Astrocyte (in vitro differentiated cells and primary cell): ENCODE measurements around the gene MGP. TPM values are rescaled to one million over a fixed set of nuclear protein-coding genes. Genes with fewer than 3 reads are reported as not detected.

Experiments used
- DNase-seq: peaks from one replicate; pipeline ENCODE4 v3.0.0-alpha.2; 2010; ENCODE audit warnings: low read depth
- FAIRE-seq: peaks from 2 replicates; lab custom pipeline; 2011; peaks lifted over from hg19 to GRCh38; lab: Jason Lieb, UNC
- H2AFZ ChIP-seq: 2 replicates; pipeline ENCODE4 v1.6.0; 2012; ENCODE audit warnings: low read depth, low read length, inconsistent platforms
- H3K27ac ChIP-seq: 2 replicates; pipeline ENCODE4 v1.5.1; 2011; ENCODE audit warnings: low read depth, low read length, inconsistent platforms
- H3K27me3 ChIP-seq: 2 replicates; pipeline ENCODE4 v1.6.0; 2011; ENCODE audit warnings: low read length, inconsistent platforms; ENCODE audit not compliant: insufficient read depth
- H3K36me3 ChIP-seq: 2 replicates; pipeline ENCODE4 v1.5.1; 2011; ENCODE audit warnings: low read length, inconsistent platforms; ENCODE audit not compliant: insufficient read depth
- H3K4me1 ChIP-seq: 2 replicates; pipeline ENCODE4 v1.5.1; 2011; ENCODE audit warnings: low read length, inconsistent platforms; ENCODE audit not compliant: insufficient read depth
- H3K4me2 ChIP-seq: 2 replicates; pipeline ENCODE4 v1.6.0; 2012; ENCODE audit warnings: low read length, inconsistent platforms
- H3K4me3 ChIP-seq: 2 replicates; pipeline ENCODE4 v1.5.1; 2011; ENCODE audit warnings: low read depth, mild to moderate bottlenecking, low read length, inconsistent platforms; ENCODE audit not compliant: insufficient read depth
- H3K79me2 ChIP-seq: 2 replicates; pipeline ENCODE4 v1.6.0; 2012; ENCODE audit warnings: mild to moderate bottlenecking, low read length, inconsistent platforms; ENCODE audit not compliant: insufficient read depth
- H3K9ac ChIP-seq: 2 replicates; pipeline ENCODE4 v1.6.0; 2012; ENCODE audit warnings: mild to moderate bottlenecking, low read length, inconsistent platforms
- H3K9me3 ChIP-seq: 2 replicates; pipeline ENCODE4 v1.5.1; 2012; ENCODE audit warnings: low read depth, mild to moderate bottlenecking, low read length, inconsistent platforms; ENCODE audit not compliant: insufficient read depth
- H4K20me1 ChIP-seq: 2 replicates; pipeline ENCODE4 v1.6.0; 2012; ENCODE audit warnings: low read length, inconsistent platforms; ENCODE audit not compliant: insufficient read depth
- H3K27ac Mint-ChIP-seq: one replicate; pipeline ENCODE4 v1.8.0; 2021; ENCODE audit warnings: mild to moderate bottlenecking, mixed read lengths; ENCODE audit not compliant: unreplicated experiment
- H3K27me3 Mint-ChIP-seq: one replicate; pipeline ENCODE4 v1.8.0; 2021; ENCODE audit warnings: low read depth, mixed read lengths; ENCODE audit not compliant: unreplicated experiment
- H3K36me3 Mint-ChIP-seq: one replicate; pipeline ENCODE4 v1.8.0; 2021; ENCODE audit warnings: low read depth, mixed read lengths; ENCODE audit not compliant: unreplicated experiment
- H3K4me1 Mint-ChIP-seq: one replicate; pipeline ENCODE4 v1.8.0; 2021; ENCODE audit warnings: low read depth, mixed read lengths; ENCODE audit not compliant: unreplicated experiment
- H3K4me3 Mint-ChIP-seq: one replicate; pipeline ENCODE4 v1.8.0; 2021; ENCODE audit warnings: mild to moderate bottlenecking, moderate library complexity, mixed read lengths; ENCODE audit not compliant: unreplicated experiment
- H3K9me3 Mint-ChIP-seq: one replicate; pipeline ENCODE4 v1.8.0; 2021; ENCODE audit warnings: mild to moderate bottlenecking, mixed read lengths; ENCODE audit not compliant: unreplicated experiment
- CTCF ChIP-seq: IDR thresholded peaks from 2 replicates; pipeline ENCODE4 v1.5.1; 2011; ENCODE audit warnings: low read depth, mild to moderate bottlenecking, inconsistent platforms, low read length, moderate library complexity; ENCODE audit not compliant: insufficient read depth
- EZH2 ChIP-seq: IDR thresholded peaks from 2 replicates; pipeline ENCODE4 v1.6.1; 2012; ENCODE audit warnings: mild to moderate bottlenecking, low read length, inconsistent platforms; ENCODE audit not compliant: insufficient read depth
- total RNA-seq: library from RNA; stranded (reverse); gene quantifications from 2 replicates; pipeline ENCODE4 v1.2.1, GENCODE V29; 2021

Gene MGP
- total RNA-seq, 1 donor from 2014 or later: not detected

- no peak overlapping the region for H3K4me3 Mint-ChIP-seq
- Histone ChIP-seq H3K4me1 (no peaks in the 10 kb centered on the region), H2AFZ (no peak overlapping the region), H3K36me3 (no peaks in the 10 kb centered on the region), H3K79me2 (no peaks in the 10 kb centered on the region), H3K27me3 (no peaks in the 10 kb centered on the region), H4K20me1 (no peaks in the 10 kb centered on the region), H3K9me3 (no peaks in the 10 kb centered on the region), H3K4me3 (no peak overlapping the region), H3K27ac (no peak overlapping the region), H3K4me2 (no peak overlapping the region), H3K9ac (no peak overlapping the region)
- DNase-seq: no peak
- FAIRE-seq: no peak
- H3K27ac Mint-ChIP-seq: no peak overlapping the region
- no peaks in the 10 kb centered on the region for H3K4me1 Mint-ChIP-seq
- no peaks in the 10 kb centered on the region for H3K36me3 Mint-ChIP-seq
- no peak for TF ChIP-seq CTCF
- no peak for TF ChIP-seq EZH2
- no peaks in the 10 kb centered on the region for H3K9me3 Mint-ChIP-seq
- peaks cover 3% of the 10 kb centered on the region for H3K27me3 Mint-ChIP-seq
These were observed 33.8 kb upstream of the MGP start for GRCh38 chr12:14919455-14919854.

DNA sequence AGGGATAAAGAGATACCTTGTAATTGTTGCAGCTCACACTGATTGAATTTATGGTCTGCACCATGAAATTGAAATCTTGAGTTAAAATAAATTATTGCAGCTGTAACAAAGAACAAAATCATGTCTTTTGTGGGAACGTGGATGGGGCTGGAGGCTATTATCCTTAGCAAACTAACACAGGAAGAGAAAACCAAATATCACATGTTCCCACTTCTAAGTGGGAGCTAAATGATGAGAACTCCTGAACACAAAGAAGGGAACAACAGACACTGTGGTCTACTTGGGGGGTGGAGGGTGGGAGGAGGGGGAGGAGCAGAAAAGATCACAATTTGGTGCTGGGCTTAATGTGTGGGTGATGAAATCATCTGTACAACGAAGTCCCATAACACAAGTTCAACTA, 30.1 kb upstream of the MGP start:
- no peak overlapping the region for H3K9ac ChIP-seq
- no peaks in the 10 kb centered on the region for H3K79me2 ChIP-seq
- TF ChIP-seq EZH2 (no peak), CTCF (no peak)
- FAIRE-seq (no peak), DNase-seq (no peak)
- no peaks in the 10 kb centered on the region for H3K9me3 ChIP-seq
- H4K20me1 ChIP-seq: no peaks in the 10 kb centered on the region
- H3K4me2 ChIP-seq: no peak overlapping the region
- Mint-ChIP-seq H3K27ac (no peak overlapping the region), H3K27me3 (peaks cover 3% of the 10 kb centered on the region), H3K36me3 (no peaks in the 10 kb centered on the region), H3K4me1 (peaks cover under 1% of the 10 kb centered on the region), H3K9me3 (no peaks in the 10 kb centered on the region), H3K4me3 (no peak overlapping the region)
- peaks cover 3% of the 10 kb centered on the region for H3K4me1 ChIP-seq
- H3K36me3 ChIP-seq: no peaks in the 10 kb centered on the region
- H3K27ac ChIP-seq: no peak overlapping the region
- no peaks in the 10 kb centered on the region for H3K27me3 ChIP-seq
- no peak overlapping the region for H2AFZ ChIP-seq
- H3K4me3 ChIP-seq: no peak overlapping the region

- H3K27ac Mint-ChIP-seq: no peak overlapping the region
- DNase-seq (no peak), FAIRE-seq (no peak)
- H3K79me2 ChIP-seq: no peaks in the 10 kb centered on the region
- no peaks in the 10 kb centered on the region for H3K9me3 Mint-ChIP-seq
- no peak overlapping the region for H3K4me2 ChIP-seq
- no peak overlapping the region for H3K27ac ChIP-seq
- no peaks in the 10 kb centered on the region for H3K36me3 ChIP-seq
- H4K20me1 ChIP-seq: no peaks in the 10 kb centered on the region
- TF ChIP-seq EZH2 (no peak), CTCF (no peak)
- peaks cover 12% of the 10 kb centered on the region for H3K4me1 ChIP-seq
- H3K27me3 Mint-ChIP-seq: no peaks in the 10 kb centered on the region
- no peaks in the 10 kb centered on the region for H3K27me3 ChIP-seq
- H3K9me3 ChIP-seq: no peaks in the 10 kb centered on the region
- H3K4me1 Mint-ChIP-seq: peaks cover 9% of the 10 kb centered on the region
- no peak overlapping the region for H3K9ac ChIP-seq
- no peaks in the 10 kb centered on the region for H3K36me3 Mint-ChIP-seq
- no peak overlapping the region for H2AFZ ChIP-seq
- H3K4me3 ChIP-seq: no peak overlapping the region
- no peak overlapping the region for H3K4me3 Mint-ChIP-seq
These were observed 27.7 kb upstream of the MGP start for GRCh38 chr12:14913381-14913781.
